ENCODE measurements around the gene LYRM4.

- no peak for TF ChIP-seq CTCF (tag by site-specific recombination; IDR thresholded peaks at IDR 0.05)
- no peak for TF ChIP-seq HOXA7 (CRISPR knock-in tag; IDR thresholded peaks at IDR 0.05; ENCODE audit: borderline replicate concordance)
- no peak for TF ChIP-seq SP7 (tag by site-specific recombination; IDR thresholded peaks at IDR 0.05)
- TF ChIP-seq ZNF184 (tag by site-specific recombination; IDR thresholded peaks at IDR 0.05) = no peak
- TF ChIP-seq WT1 (tag by site-specific recombination; IDR thresholded peaks at IDR 0.05) = no peak
- no peak for TF ChIP-seq ZBTB26 (tag by site-specific recombination; optimal IDR thresholded peaks at IDR 0.05)
- TF ChIP-seq ZNF132 (tag by site-specific recombination; IDR thresholded peaks at IDR 0.05; ENCODE audit: borderline replicate concordance) = no peak
- no peak for TF ChIP-seq ZNF785 (tag by site-specific recombination; IDR thresholded peaks at IDR 0.05)
- no peak for TF ChIP-seq YY1 (tag by site-specific recombination; IDR thresholded peaks at IDR 0.05)
- TF ChIP-seq TCF7L2 (IDR thresholded peaks at IDR 0.05; ENCODE audit: borderline replicate concordance, low read depth, low read length) = no peak
- TF ChIP-seq ZNF274 (IDR thresholded peaks at IDR 0.05; ENCODE audit: low read length) = no peak
- no peak for TF ChIP-seq ZNF274 (tag by site-specific recombination; IDR thresholded peaks at IDR 0.05; ENCODE audit: borderline replicate concordance)
- TF ChIP-seq ATF2 (tag by site-specific recombination; IDR thresholded peaks at IDR 0.05; ENCODE audit: low read depth) = no peak
Measured at GRCh38 chr6:5146398-5146797, 114.4 kb downstream of the LYRM4 start.

Measured in HEK293 (cell line).